ENCODE measurements around the gene VTI1A.

GRCh38 chr10:112615269-112615668, 168.3 kb downstream of the VTI1A start:
- TF ChIP-seq CTCF (IDR thresholded peaks at IDR 0.05): no peak
- no peak for TF ChIP-seq POLR2A (IDR thresholded peaks at IDR 0.05)
